Trophoblast cell (in vitro differentiated cells and primary cell): ENCODE measurements around the gene LASP1. TPM values are rescaled to one million over a fixed set of nuclear protein-coding genes. Genes with fewer than 3 reads are reported as not detected.

Experiments
- DNase-seq, 2 donors: peaks; one replicate each; pipeline ENCODE4 v3.0.0-alpha.2; 2016
- H2AFZ ChIP-seq: 2 replicates; pipeline ENCODE4 v1.6.1; 2013; ENCODE audit warnings: low read length, moderate library complexity, mild to moderate bottlenecking; ENCODE audit not compliant: insufficient read depth, poor library complexity
- H2AK5ac ChIP-seq: 2 replicates; pipeline ENCODE4 v1.6.1; 2013; ENCODE audit warnings: mild to moderate bottlenecking, low read length
- H2BK120ac ChIP-seq: 2 replicates; pipeline ENCODE4 v1.6.1; 2013; ENCODE audit warnings: low read length, mild to moderate bottlenecking, moderate library complexity; ENCODE audit not compliant: insufficient read depth, poor library complexity
- H2BK12ac ChIP-seq: 2 replicates; pipeline ENCODE4 v1.6.1; 2013; ENCODE audit warnings: mild to moderate bottlenecking, low read length, moderate library complexity
- H2BK5ac ChIP-seq: 2 replicates; pipeline ENCODE4 v1.6.1; 2013; ENCODE audit warnings: low read length, low read depth, moderate library complexity, mild to moderate bottlenecking; ENCODE audit not compliant: poor library complexity
- H3K14ac ChIP-seq: 2 replicates; pipeline ENCODE4 v1.6.1; 2013; ENCODE audit warnings: mild to moderate bottlenecking, low read length
- H3K18ac ChIP-seq: 2 replicates; pipeline ENCODE4 v1.6.1; 2013; ENCODE audit warnings: mild to moderate bottlenecking, low read length
- H3K23ac ChIP-seq: 2 replicates; pipeline ENCODE4 v1.6.1; 2013; ENCODE audit warnings: low read length
- H3K27ac ChIP-seq: 2 replicates; pipeline ENCODE4 v1.5.1; 2013; ENCODE audit warnings: low read depth, mild to moderate bottlenecking, inconsistent platforms, low read length, moderate library complexity
- H3K27me3 ChIP-seq: 2 replicates; pipeline ENCODE4 v1.6.1; 2013; ENCODE audit warnings: inconsistent platforms, mild to moderate bottlenecking, low read length, moderate library complexity; ENCODE audit not compliant: insufficient read depth
- H3K36me3 ChIP-seq, 2 experiments: 1 replicate in 1 of 2; 2 replicates in 1 of 2; pipeline ENCODE4 v1.6.1; 2013; ENCODE audit warnings: low read length in 2 of 2, mild to moderate bottlenecking in 2 of 2, moderate library complexity in 1 of 2; ENCODE audit not compliant: insufficient read depth in 2 of 2, control insufficient read depth in 1 of 2
- H3K4ac ChIP-seq: 2 replicates; pipeline ENCODE4 v1.6.1; 2013; ENCODE audit warnings: low read depth, mild to moderate bottlenecking, low read length, moderate library complexity
- H3K4me1 ChIP-seq, 2 experiments: 1 replicate in 1 of 2; 2 replicates in 1 of 2; pipeline ENCODE4 v1.6.1; 2013; ENCODE audit warnings: low read length in 2 of 2, mild to moderate bottlenecking in 2 of 2, moderate library complexity in 1 of 2; ENCODE audit not compliant: insufficient read depth in 2 of 2, control insufficient read depth in 1 of 2
- H3K4me2 ChIP-seq: 2 replicates; pipeline ENCODE4 v1.6.1; 2013; ENCODE audit warnings: inconsistent platforms, mild to moderate bottlenecking, low read length, moderate library complexity
- H3K4me3 ChIP-seq: 2 replicates; pipeline ENCODE4 v1.5.1; 2013; ENCODE audit warnings: mild to moderate bottlenecking, low read depth, low read length, inconsistent platforms
- H3K79me1 ChIP-seq: one replicate; pipeline ENCODE4 v1.6.1; 2013; ENCODE audit warnings: low read length
- H3K79me2 ChIP-seq: 2 replicates; pipeline ENCODE4 v1.6.1; 2013; ENCODE audit warnings: low read length, mild to moderate bottlenecking; ENCODE audit not compliant: control insufficient read depth, insufficient read depth, poor library complexity
- H3K9ac ChIP-seq: 2 replicates; pipeline ENCODE4 v1.6.1; 2013; ENCODE audit warnings: mild to moderate bottlenecking, low read length
- H3K9me3 ChIP-seq: 2 replicates; pipeline ENCODE4 v1.6.1; 2013; ENCODE audit warnings: low read depth, mild to moderate bottlenecking, control low read depth, inconsistent platforms, low read length; ENCODE audit not compliant: insufficient read depth
- H4K12ac ChIP-seq: 2 replicates; pipeline ENCODE4 v1.6.1; 2013; ENCODE audit warnings: low read depth, mild to moderate bottlenecking, low read length, moderate library complexity
- H4K8ac ChIP-seq: 2 replicates; pipeline ENCODE4 v1.6.1; 2013; ENCODE audit warnings: low read depth, mild to moderate bottlenecking, low read length, moderate library complexity
- H4K91ac ChIP-seq: one replicate; pipeline ENCODE4 v1.6.1; 2013; ENCODE audit warnings: low read depth, mild to moderate bottlenecking, low read length, moderate library complexity
- WGBS: extraction: QIAGEN DNeasy Blood & Tissue Kit; methylation state at CpG from one replicate; pipeline ENCODE4 v1.1.7; 2013; ENCODE audit warnings: missing lambda C conversion rate; ENCODE audit not compliant: insufficient read length, insufficient coverage; ENCODE audit errors: extremely low coverage; 5-methylcytosine and 5-hydroxymethylcytosine counted together
- polyA plus RNA-seq: library from polyadenylated mRNA; stranded (reverse); fragments of 200-250 nt; gene quantifications from 2 replicates; pipeline ENCODE4 v1.2.3, GENCODE V29; 2013

LASP1 gene
- polyA plus RNA-seq = 157 TPM in 2 replicates

DNA sequence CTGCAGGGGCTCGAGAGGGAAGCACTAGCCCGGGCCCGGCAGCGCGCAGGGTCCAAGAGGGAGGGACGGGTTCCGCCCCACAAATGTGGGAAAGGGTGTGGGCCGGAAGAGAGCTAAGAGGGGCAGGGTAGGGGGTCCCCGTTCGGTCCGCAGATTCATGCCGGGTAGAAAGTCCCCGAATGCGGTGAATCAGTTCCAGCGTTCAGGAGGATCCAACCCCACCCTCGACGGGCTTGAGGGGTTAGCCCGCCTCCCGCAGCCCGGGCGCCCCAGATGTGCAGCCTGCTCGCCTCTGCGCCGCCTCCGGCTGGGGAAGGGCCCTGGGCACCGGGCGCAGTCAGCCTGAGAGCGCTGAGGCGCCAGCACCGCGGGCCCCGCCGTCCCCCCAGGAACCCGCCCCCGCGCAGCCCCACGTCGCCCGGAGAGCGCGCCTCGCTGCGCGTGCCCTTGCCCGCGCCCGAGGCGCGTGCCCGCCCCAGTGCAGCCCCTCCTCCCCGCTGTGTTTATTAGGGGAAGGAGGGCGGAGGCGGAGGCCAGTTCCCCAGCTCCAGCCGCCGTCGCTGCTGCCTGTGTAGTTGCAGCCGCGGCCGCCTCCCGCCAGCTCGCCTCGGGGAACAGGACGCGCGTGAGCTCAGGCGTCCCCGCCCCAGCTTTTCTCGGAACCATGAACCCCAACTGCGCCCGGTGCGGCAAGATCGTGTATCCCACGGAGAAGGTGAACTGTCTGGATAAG lies at the start of gene LASP1:
Gene LASP1, plus strand, starts transcription at position 533 of the 733 bp plus-strand sequence. Its CDS starts 132 bp downstream, at position 665.
- Histone ChIP-seq H3K14ac (peak within 1 kb of the TSS; percentile 89), H3K9ac (peak within 1 kb of the TSS; percentile 90), H3K18ac (peak within 1 kb of the TSS; percentile 93), H3K4me3 (peak within 1 kb of the TSS; percentile 90), H4K12ac (peak within 1 kb of the TSS; percentile 81), H2BK5ac (peak within 1 kb of the TSS; percentile 96), H3K36me3 (peaks cover 6 to 10% of the 10 kb centered on the region in 2 experiments), H3K27ac (peak within 1 kb of the TSS; percentile 96), H3K4me2 (peak within 1 kb of the TSS; percentile 92), H3K79me1 (peaks cover 33% of the 10 kb centered on the region), H3K4ac (peak within 1 kb of the TSS; percentile 99), H4K91ac (peak within 1 kb of the TSS; percentile 96), H3K79me2 (peaks cover 38% of the 10 kb centered on the region), H4K8ac (peak within 1 kb of the TSS; percentile 88), H2BK120ac (peak within 1 kb of the TSS; percentile 95), H3K9me3 (no peaks in the 10 kb centered on the region), H3K23ac (no peak within 1 kb of the TSS), H2AK5ac (peak within 1 kb of the TSS; percentile 96), H3K27me3 (no peaks in the 10 kb centered on the region), H3K4me1 (peaks cover 26 to 36% of the 10 kb centered on the region in 2 experiments), H2BK12ac (peak within 1 kb of the TSS; percentile 66), H2AFZ (peak within 1 kb of the TSS; percentile 68)
- DNase-seq = peak; percentile 78 to 89
- no CpG with 5 or more reads among the region's 73 CpGs for WGBS

DNA sequence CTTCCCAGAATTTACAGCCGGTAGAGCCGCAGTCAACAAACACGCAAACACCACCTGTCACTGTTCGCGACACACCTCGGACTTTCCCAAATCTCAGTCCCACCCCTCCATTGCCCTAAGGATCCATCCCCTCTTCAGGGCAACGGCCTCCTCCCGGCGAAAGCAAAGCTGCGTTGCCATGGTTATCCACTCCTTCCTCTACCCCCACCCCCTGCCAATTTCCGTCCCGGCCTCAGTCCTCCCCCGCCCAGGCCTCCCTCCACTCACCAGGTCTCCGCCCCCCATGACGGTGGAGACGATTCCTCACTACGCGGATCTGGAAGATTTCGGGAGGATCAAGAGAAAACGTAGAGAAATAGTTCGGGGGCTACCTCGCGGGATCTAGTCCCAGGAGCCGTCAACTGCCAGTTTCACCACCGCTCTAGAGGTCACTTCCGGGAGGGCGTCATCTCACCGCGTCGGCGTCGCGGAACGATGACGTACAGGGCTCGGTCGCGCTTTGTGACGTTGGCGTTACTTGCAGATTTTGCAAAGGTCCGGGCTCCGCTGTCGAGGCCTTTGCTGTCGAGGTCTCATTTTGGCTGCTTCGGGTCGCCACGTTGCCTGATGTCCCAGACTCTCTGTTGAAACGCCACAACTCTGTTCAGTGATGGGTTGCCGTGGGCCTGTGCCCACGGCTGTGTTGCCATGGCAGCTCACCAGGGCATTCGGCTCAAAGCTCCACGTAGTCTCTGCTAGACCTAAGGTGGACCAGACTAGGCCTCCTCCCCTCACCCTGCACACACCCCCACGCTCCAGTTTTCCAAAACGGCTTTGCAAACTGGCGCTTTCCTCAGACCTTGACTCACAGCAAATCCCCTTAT lies 44.7 kb upstream of the LASP1 start, which contains the start of gene CWC25:
Gene CWC25, minus strand, starts transcription at position 423 of the 863 bp plus-strand sequence. Its CDS starts 138 bp downstream, at position 285.
- Histone ChIP-seq H2BK120ac (peak within 1 kb of the TSS; percentile 77), H3K9ac (peak within 1 kb of the TSS; percentile 95), H4K91ac (peak within 1 kb of the TSS; percentile 96), H3K36me3 (peaks cover 8 to 12% of the 10 kb centered on the region in 2 experiments), H2BK5ac (peak within 1 kb of the TSS; percentile 82), H3K27ac (peak within 1 kb of the TSS; percentile 98), H2BK12ac (no peak within 1 kb of the TSS), H3K4ac (peak within 1 kb of the TSS; percentile 96), H3K23ac (no peak within 1 kb of the TSS), H3K14ac (peak within 1 kb of the TSS; percentile 93), H3K4me3 (peak within 1 kb of the TSS; percentile 88), H3K4me2 (peak within 1 kb of the TSS; percentile 94), H3K79me2 (peaks cover 4% of the 10 kb centered on the region), H2AK5ac (peak within 1 kb of the TSS; percentile 77), H3K79me1 (peaks cover 7% of the 10 kb centered on the region), H4K8ac (peak within 1 kb of the TSS; percentile 100), H2AFZ (peak within 1 kb of the TSS; percentile 93), H3K18ac (peak within 1 kb of the TSS; percentile 89), H3K9me3 (peaks cover 1% of the 10 kb centered on the region), H4K12ac (peak within 1 kb of the TSS; percentile 100), H3K27me3 (no peaks in the 10 kb centered on the region), H3K4me1 (peaks cover 0 to 4% of the 10 kb centered on the region in 2 experiments)
- WGBS = no CpG with 5 or more reads among the region's 55 CpGs
- peak; percentile 94 to 100 for DNase-seq

DNA sequence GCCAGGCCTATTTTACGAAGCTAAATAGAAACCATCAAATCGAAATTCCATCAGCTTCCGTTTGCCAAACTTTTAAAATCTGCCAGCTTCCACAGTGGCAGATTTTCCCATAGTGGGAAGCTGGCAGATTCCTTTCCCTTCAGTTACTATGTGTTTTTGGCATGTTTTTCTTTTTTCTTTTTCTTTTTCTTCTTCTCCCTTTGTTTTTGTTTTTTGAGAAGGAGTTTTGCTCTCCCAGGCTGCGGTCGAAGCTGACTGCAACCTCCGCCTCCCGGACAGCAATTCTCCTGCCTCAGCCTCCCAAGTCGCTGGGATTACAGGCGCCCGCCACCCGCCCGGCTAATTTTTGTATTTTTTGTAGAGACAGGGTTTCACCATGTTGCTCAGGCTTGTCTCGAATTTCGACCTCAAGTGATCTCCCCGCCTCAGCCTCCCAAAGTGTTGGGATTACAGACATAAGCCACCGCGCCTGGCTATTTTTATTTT lies 44.1 kb upstream of the LASP1 start:
- H3K4me2 ChIP-seq = peak overlapping the region; percentile 94

DNA sequence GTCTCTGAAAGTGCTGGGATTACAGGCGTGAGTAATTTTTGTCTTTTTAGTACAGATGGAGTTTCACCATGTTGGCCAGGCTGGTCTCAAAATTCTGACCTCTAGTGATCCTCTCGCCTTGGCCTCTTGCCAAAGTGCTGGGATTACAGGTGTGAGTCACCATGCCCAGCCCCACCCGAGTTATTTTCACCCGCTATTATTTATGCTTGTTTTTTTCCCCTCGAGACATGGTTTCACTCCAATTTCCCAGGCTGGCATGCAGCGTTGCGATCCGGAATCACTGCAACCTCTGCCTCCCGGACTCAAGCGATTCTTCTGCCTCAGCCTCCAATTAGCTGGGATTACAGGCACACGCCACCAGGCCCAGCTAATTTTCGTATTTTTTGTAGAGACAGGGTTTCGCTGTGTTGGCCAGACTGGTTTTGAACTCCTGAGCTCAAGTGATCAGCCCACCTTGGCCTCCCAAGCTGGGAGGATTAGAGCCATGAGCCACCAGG lies 25.5 kb upstream of the LASP1 start:
- Histone ChIP-seq H3K23ac (no peak overlapping the region), H3K9me3 (no peaks in the 10 kb centered on the region), H3K9ac (no peak overlapping the region), H3K14ac (no peak overlapping the region), H4K8ac (no peak overlapping the region), H3K36me3 (peaks cover 15% of the 10 kb centered on the region in 2 experiments), H4K91ac (no peak overlapping the region), H3K27me3 (no peaks in the 10 kb centered on the region), H3K4me1 (peaks cover 0 to 3% of the 10 kb centered on the region in 2 experiments), H2BK12ac (no peak overlapping the region), H4K12ac (no peak overlapping the region), H3K79me2 (no peaks in the 10 kb centered on the region), H3K18ac (no peak overlapping the region), H3K4ac (no peak overlapping the region), H3K27ac (no peak overlapping the region), H2AK5ac (no peak overlapping the region), H2AFZ (no peak overlapping the region), H3K4me3 (no peak overlapping the region), H3K79me1 (no peaks in the 10 kb centered on the region), H2BK120ac (no peak overlapping the region), H2BK5ac (no peak overlapping the region), H3K4me2 (no peak overlapping the region)
- no CpG with 5 or more reads among the region's 13 CpGs for WGBS
- DNase-seq = no peak

More for the DNA sequence above, 44.1 kb upstream of the LASP1 start:
- peak overlapping the region; percentile 96 for H3K4ac ChIP-seq
- H2BK5ac ChIP-seq = peak overlapping the region; percentile 82
- no peak for DNase-seq
- peaks cover 5 to 6% of the 10 kb centered on the region in 2 experiments for H3K36me3 ChIP-seq
- peak overlapping the region; percentile 93 for H3K14ac ChIP-seq
- H3K27me3 ChIP-seq = no peaks in the 10 kb centered on the region
- peaks cover 4% of the 10 kb centered on the region for H3K79me2 ChIP-seq
- H2BK12ac ChIP-seq = no peak overlapping the region
- peaks cover 0 to 4% of the 10 kb centered on the region in 2 experiments for H3K4me1 ChIP-seq
- H4K91ac ChIP-seq = peak overlapping the region; percentile 96
- peaks cover 7% of the 10 kb centered on the region for H3K79me1 ChIP-seq
- H3K23ac ChIP-seq = no peak overlapping the region
- peak overlapping the region; percentile 100 for H4K8ac ChIP-seq
- H2BK120ac ChIP-seq = peak overlapping the region; percentile 77
- peak overlapping the region; percentile 100 for H4K12ac ChIP-seq
- H3K27ac ChIP-seq = peak overlapping the region; percentile 98
- no CpG with 5 or more reads among the region's 17 CpGs for WGBS
- H2AK5ac ChIP-seq = peak overlapping the region; percentile 77
- H3K18ac ChIP-seq = peak overlapping the region; percentile 89
- H3K9me3 ChIP-seq = no peaks in the 10 kb centered on the region
- peak overlapping the region; percentile 93 for H2AFZ ChIP-seq
- peak overlapping the region; percentile 95 for H3K9ac ChIP-seq
- H3K4me3 ChIP-seq = no peak overlapping the region
